ENCODE measurements around the gene PRKAB1.

PRKAB1 gene

DNA sequence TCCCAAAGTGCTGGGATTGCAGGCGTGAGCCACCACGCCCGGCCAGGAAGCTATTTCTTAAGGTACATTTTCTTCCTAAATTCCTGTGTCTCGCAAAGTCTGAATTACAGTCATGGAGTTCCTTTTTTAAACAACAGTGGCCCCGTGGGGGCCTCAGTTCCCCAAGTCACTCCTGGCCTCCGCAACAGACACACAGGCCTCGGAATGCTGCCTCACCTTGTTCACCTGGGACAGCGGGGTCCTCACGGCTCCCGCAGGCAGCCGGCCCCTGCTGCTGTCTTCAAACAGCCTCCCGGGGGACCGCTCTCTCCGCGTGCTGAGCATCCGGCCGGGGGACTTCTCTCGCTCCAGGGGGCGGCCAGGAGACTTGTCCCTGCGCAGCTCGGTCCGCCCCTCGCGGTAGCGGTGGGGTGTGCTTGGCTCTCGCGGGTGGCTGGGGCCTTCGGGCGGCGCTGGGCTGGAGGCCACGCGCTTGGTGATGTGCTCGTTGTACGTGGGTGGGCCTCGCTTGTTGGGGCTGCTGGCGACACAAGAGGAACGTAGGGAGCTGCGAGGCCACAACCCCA is 22.1 kb downstream of the PRKAB1 start:
- DNase-seq (ENCODE audit: low spot score): no peak
- no peak overlapping the region for H3K4me3 ChIP-seq
- TF ChIP-seq, protein P1, sequence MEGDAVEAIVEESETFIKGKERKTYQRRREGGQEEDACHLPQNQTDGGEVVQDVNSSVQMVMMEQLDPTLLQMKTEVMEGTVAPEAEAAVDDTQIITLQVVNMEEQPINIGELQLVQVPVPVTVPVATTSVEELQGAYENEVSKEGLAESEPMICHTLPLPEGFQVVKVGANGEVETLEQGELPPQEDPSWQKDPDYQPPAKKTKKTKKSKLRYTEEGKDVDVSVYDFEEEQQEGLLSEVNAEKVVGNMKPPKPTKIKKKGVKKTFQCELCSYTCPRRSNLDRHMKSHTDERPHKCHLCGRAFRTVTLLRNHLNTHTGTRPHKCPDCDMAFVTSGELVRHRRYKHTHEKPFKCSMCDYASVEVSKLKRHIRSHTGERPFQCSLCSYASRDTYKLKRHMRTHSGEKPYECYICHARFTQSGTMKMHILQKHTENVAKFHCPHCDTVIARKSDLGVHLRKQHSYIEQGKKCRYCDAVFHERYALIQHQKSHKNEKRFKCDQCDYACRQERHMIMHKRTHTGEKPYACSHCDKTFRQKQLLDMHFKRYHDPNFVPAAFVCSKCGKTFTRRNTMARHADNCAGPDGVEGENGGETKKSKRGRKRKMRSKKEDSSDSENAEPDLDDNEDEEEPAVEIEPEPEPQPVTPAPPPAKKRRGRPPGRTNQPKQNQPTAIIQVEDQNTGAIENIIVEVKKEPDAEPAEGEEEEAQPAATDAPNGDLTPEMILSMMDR (IDR thresholded peaks at IDR 0.05): no peak
- no peak overlapping the region for H3K27ac ChIP-seq

DNA sequence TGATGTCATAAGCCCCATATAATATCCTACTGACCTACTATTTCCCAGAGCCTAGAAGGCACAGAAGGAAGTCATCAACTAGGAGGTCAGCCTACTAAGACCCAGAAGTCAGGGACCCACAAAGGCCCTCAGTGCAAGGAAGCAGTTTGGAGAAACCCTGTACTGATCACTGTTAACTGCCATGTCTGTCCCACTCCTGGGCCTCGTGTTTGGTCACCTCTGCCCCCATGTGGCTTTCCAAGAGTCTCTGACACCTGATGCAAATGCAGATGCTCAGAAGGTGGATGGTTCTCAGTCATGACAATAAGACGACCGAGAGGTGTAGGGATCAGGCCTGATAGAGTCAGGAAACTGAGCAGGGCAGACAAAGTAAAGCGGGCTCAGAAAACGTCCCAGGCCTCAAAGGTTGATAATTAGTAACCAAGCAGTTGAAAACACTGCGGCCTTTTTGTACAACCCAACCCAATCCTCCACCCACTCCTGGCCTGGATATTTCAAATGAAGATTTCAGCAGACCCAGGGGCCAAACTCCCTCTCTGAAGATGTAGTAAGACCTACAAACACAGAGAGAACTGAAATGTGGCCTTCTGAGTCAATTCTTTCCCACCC is 23.4 kb downstream of the PRKAB1 start:
- H3K4me3 ChIP-seq: no peak overlapping the region
- no peak overlapping the region for H3K27ac ChIP-seq

GRCh38 chr12:119692410-119692809 is 24.5 kb downstream of the PRKAB1 start:
- H3K4me3 ChIP-seq: no peak overlapping the region
- TF ChIP-seq, protein P1 (IDR thresholded peaks at IDR 0.05): no peak
- no peak for DNase-seq (ENCODE audit: low spot score)
- H3K27ac ChIP-seq: peak overlapping the region in 1 of 2 donors; percentile 37

More for the DNA sequence above, 23.4 kb downstream of the PRKAB1 start:
- TF ChIP-seq, protein P1 (IDR thresholded peaks at IDR 0.05): no peak
- no peak for DNase-seq (ENCODE audit: low spot score)

DNA sequence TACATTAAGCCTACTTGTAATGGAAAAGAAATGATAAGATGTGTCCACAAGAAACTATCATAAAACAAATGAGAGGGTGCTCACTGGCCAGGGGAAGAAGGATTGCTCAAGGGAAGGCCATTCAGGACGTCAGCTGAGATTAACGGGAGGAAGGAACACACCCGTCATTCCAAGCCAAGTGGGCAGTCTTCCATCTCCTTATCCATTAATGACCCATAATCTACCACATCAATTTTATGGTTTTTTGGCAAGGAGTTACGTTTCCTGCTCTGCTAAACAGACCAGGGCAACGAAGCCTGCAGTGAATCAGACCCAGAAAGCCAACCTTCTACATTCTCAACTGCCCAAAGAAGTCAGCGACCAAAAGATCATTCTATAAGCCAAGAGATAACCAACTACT is 25.1 kb downstream of the PRKAB1 start:
- no peak overlapping the region for H3K4me3 ChIP-seq
- peak overlapping the region in 1 of 2 donors; percentile 44 for H3K27ac ChIP-seq
- TF ChIP-seq, protein P1 (IDR thresholded peaks at IDR 0.05): no peak
- no peak for DNase-seq (ENCODE audit: low spot score)

DNA sequence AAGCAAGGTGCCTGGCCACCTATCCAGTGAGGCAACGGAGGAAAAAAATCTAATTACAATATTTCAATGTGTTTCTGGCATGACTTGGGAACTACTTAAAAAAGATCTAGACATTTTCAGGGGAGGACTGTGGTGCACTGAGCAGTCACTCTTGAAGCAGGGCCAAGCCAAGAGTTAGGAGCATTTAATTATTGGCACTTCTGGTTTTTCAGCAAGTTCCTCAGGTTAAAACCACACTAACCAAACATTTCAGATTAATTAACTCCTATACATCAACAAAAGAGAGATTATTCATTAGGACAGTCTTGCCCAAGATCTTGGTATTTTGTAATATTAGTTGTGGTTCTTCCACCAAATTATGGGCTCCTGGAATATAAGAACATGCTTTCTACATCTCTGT is 25.6 kb downstream of the PRKAB1 start:
- no peak for DNase-seq (ENCODE audit: low spot score)
- Histone ChIP-seq H3K4me3 (no peak overlapping the region), H3K27ac (peak overlapping the region in 1 of 2 donors; percentile 44)
- TF ChIP-seq, protein P1 (IDR thresholded peaks at IDR 0.05): no peak

DNA sequence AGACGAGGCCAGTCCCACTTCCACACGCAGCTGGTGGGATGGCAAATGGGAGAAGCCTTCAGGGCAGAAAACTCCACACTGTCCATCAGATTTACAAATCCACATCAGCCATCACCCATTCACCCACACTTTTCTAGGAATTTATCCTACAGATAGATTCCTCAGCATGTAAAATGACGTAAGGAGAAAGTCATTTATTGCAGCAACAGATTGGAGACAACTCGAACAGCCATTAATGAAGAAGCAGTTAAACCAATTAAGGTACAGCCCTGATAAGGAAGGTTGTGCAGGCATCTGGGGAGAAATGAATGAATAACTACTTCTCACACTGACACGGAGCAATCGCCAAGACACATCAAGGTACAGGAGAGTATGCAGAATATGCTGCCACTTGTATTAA is 26.2 kb downstream of the PRKAB1 start:
- Histone ChIP-seq H3K4me3 (no peak overlapping the region), H3K27ac (peak overlapping the region in 1 of 2 donors; percentile 44)
- no peak for DNase-seq (ENCODE audit: low spot score)
- TF ChIP-seq, protein P1 (IDR thresholded peaks at IDR 0.05): no peak

DNA sequence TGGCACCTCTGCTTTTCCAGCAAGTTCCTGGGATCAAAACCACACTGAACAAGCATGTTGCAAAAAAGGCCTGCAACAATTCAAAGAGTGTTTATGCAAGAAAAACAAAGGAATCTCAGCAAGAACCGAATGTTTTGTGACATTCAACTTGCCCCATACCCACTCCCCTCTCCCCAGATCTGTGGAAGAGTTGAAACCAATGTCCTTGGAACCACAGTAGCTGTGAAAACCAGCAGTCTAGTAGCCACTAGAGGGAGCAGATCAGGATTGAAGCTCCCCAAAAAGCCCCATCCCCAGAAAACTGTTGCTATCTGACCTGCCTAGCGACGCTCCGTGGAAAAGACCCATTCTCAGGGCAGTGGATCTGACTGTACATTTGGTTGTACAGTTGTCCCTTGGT is 27.1 kb downstream of the PRKAB1 start:
- no peak for DNase-seq (ENCODE audit: low spot score)
- no peak overlapping the region for H3K4me3 ChIP-seq
- TF ChIP-seq, protein P1 (IDR thresholded peaks at IDR 0.05): no peak
- no peak overlapping the region for H3K27ac ChIP-seq

All from coronary artery (tissue), 2 donors.